A673 (cell line): ENCODE data around the gene PLEKHO2. TPM values are rescaled to one million over a fixed set of nuclear protein-coding genes. Genes with fewer than 3 reads are reported as not detected.

Experiments
- BruUV-seq: library from RNA; stranded (reverse); fragments of 400-500 nt; replicated peaks from 2 replicates; lab custom pipeline; 2021; lab: Mats Ljungman, UMichigan
- CTCF ChIA-PET: fragments of 300-600 bp; sonication (Branson Sonifier 250); formaldehyde crosslinking; loops from one replicate; lab custom pipeline; 2022; ENCODE audit warnings: antibody characterized with exemption; lab: Charles Lee
- POLR2A ChIA-PET: fragments of 300-600 bp; sonication (Branson Sonifier 250); formaldehyde crosslinking; loops from one replicate; lab custom pipeline; 2022; ENCODE audit warnings: antibody characterized with exemption; ENCODE audit not compliant: low non-redundant PET; lab: Charles Lee
- DNase-seq: peaks from one replicate; pipeline ENCODE4 v3.0.0-alpha.2; 2015; ENCODE audit warnings: low spot score
- H3K27ac ChIP-seq: fragments of 200-600 bp; sonication (generic); 2 replicates; pipeline ENCODE4 v1.5.1; 2016; ENCODE audit warnings: mixed run types, low read depth, mild to moderate bottlenecking, mixed read lengths, antibody characterized with exemption, low read length; ENCODE audit not compliant: poor library complexity, severe bottlenecking
- H3K27me3 ChIP-seq: fragments of 200-600 bp; sonication (generic); replicated peaks from 2 replicates; pipeline ENCODE4 v1.6.1; 2017; ENCODE audit warnings: mixed run types, low read depth, mild to moderate bottlenecking, mixed read lengths, antibody characterized with exemption, low read length; ENCODE audit not compliant: insufficient read depth, poor library complexity
- H3K36me3 ChIP-seq: fragments of 200-600 bp; sonication (generic); 2 replicates; pipeline ENCODE4 v1.6.1; 2016; ENCODE audit warnings: mixed run types, mild to moderate bottlenecking, mixed read lengths, antibody characterized with exemption, low read length; ENCODE audit not compliant: insufficient read depth, poor library complexity, severe bottlenecking
- H3K4me1 ChIP-seq: fragments of 200-600 bp; sonication (generic); 2 replicates; pipeline ENCODE4 v1.6.1; 2017; ENCODE audit warnings: mixed run types, mild to moderate bottlenecking, mixed read lengths, antibody characterized with exemption, low read length; ENCODE audit not compliant: insufficient read depth, poor library complexity, severe bottlenecking
- H3K4me3 ChIP-seq: fragments of 200-600 bp; sonication (generic); 2 replicates; pipeline ENCODE4 v1.5.1; 2016; ENCODE audit warnings: low read depth, mixed run types, mild to moderate bottlenecking, mixed read lengths, low read length; ENCODE audit not compliant: poor library complexity, severe bottlenecking
- H3K9me3 ChIP-seq: fragments of 200-600 bp; sonication (generic); 2 replicates; pipeline ENCODE4 v1.6.1; 2016; ENCODE audit warnings: mixed run types, low read depth, mild to moderate bottlenecking, mixed read lengths, antibody characterized with exemption, low read length; ENCODE audit not compliant: poor library complexity, severe bottlenecking
- EZH2 ChIP-seq: fragments of 200-600 bp; sonication (generic); IDR thresholded peaks from 2 replicates; pipeline ENCODE4 v1.6.1; 2017; ENCODE audit warnings: borderline replicate concordance, low read depth, mild to moderate bottlenecking, mixed read lengths, antibody characterized with exemption, low read length; ENCODE audit not compliant: poor library complexity, severe bottlenecking
- intact Hi-C: fragments of 100-400 bp; cut with micrococcal nuclease; formaldehyde crosslinking; loops from one replicate; pipeline ENCODE4 v1.10.0; 2022; ENCODE audit not compliant: unreplicated experiment
- total RNA-seq: library from RNA; stranded (reverse); gene quantifications from 2 replicates; pipeline ENCODE4 v1.2.3, GENCODE V29; 2021
- TF ChIP-seq, protein P1 (sequence below): fragments of 300-800, 200-600 bp; sonication (generic); conservative IDR thresholded peaks from 2 replicates; pipeline ENCODE4 v1.5.1; 2017; ENCODE audit warnings: low read depth, mild to moderate bottlenecking, antibody characterized with exemption, low read length, moderate library complexity, mixed read lengths

PLEKHO2 gene
- total RNA-seq, 1 experiment from 2014 or later: 8.9 TPM

DNA sequence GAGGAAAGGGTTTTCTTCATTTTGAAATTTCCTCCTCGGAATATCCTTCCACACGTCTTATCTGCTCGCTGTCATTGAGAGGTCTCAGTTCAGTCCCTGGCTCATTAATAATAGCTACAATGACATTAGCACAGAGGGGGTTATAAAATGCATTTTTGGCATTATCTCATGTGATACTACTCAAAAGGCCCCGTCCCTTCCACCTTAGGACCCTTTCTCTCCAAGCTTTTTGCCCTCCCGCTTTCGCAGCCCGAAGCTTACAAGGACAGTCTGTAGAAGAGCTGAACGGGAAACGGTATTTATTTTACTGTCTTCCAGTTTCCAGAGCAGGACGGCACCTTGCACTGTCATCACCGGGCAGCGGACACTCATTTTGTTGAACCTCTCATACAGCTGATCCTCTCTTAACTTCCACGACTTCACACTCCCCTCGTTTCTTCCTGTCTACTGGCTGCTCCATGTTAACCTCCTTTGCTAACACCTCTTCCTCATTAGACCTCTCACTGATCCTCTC is 5.6 kb upstream of the PLEKHO2 start:
- Histone ChIP-seq H3K36me3 (no peaks in the 10 kb centered on the region), H3K4me3 (peak overlapping the region; percentile 29), H3K9me3 (no peaks in the 10 kb centered on the region), H3K27me3 (no peaks in the 10 kb centered on the region), H3K4me1 (peaks cover 10% of the 10 kb centered on the region), H3K27ac (peak overlapping the region; percentile 40)
- intact Hi-C loops: no loop called here
- POLR2A ChIA-PET: no interaction called here
- CTCF ChIA-PET: interaction anchor here (1.0 to 1.3 kb wide), 2 partner anchors 21 to 26 kb away, joined by 3 to 5 read pairs; no protein-coding TSS in a partner anchor
- no TSS peak for BruUV-seq
- TF ChIP-seq, protein P1, sequence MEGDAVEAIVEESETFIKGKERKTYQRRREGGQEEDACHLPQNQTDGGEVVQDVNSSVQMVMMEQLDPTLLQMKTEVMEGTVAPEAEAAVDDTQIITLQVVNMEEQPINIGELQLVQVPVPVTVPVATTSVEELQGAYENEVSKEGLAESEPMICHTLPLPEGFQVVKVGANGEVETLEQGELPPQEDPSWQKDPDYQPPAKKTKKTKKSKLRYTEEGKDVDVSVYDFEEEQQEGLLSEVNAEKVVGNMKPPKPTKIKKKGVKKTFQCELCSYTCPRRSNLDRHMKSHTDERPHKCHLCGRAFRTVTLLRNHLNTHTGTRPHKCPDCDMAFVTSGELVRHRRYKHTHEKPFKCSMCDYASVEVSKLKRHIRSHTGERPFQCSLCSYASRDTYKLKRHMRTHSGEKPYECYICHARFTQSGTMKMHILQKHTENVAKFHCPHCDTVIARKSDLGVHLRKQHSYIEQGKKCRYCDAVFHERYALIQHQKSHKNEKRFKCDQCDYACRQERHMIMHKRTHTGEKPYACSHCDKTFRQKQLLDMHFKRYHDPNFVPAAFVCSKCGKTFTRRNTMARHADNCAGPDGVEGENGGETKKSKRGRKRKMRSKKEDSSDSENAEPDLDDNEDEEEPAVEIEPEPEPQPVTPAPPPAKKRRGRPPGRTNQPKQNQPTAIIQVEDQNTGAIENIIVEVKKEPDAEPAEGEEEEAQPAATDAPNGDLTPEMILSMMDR: 0 out of 2 replicates have a peak, but pooled peaks have one; percentile 14
- no peak for TF ChIP-seq EZH2
- DNase-seq: no peak

DNA sequence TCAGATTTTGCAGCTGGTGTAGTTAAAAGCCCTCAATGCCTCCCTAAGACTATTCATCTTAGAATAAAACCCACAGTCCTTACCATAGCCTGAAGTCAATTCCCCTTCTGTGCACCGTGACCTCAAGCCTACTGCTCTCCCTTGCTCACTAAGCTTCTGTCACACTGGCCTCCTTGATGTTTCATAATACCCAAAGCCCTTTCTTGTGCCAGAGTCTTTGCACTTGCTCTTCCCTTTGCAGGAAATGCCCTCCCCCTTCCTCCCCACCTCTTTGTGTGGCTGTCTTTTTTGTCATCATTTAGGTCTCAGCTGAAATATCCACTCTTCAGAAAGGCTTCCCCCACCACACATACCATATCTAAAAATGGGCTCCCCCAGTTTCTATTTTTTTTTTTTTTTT is 4.2 kb upstream of the PLEKHO2 start:
- TF ChIP-seq, protein P1: no peak
- no peak for TF ChIP-seq EZH2
- intact Hi-C loops: no loop called here
- H3K36me3 ChIP-seq: no peaks in the 10 kb centered on the region
- H3K4me3 ChIP-seq: no peak overlapping the region
- H3K9me3 ChIP-seq: no peaks in the 10 kb centered on the region
- BruUV-seq: no TSS peak
- CTCF ChIA-PET: no interaction called here
- no peak for DNase-seq
- H3K27me3 ChIP-seq: no peaks in the 10 kb centered on the region
- POLR2A ChIA-PET: no interaction called here
- peaks cover 11% of the 10 kb centered on the region for H3K4me1 ChIP-seq
- no peak overlapping the region for H3K27ac ChIP-seq

DNA sequence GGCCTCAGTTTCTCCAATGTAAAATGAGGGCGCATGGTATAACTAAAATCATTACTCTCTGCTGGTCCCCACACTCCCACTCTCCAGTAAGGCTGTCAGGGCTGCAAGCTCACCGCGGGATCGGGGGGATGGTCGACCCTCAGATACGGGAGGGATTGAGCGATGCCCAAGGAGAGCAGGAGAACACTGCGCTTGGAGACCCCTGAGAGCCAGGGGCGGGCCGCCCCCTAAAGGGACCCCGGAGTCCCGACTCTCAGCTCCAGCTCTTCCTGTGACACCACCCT is 713 bp upstream of the PLEKHO2 start:
- TF ChIP-seq, protein P1: no peak
- TF ChIP-seq EZH2: no peak
- no peaks in the 10 kb centered on the region for H3K9me3 ChIP-seq
- intact Hi-C loops: no loop called here
- CTCF ChIA-PET: interaction anchor here (0.6 kb wide), 2 partner anchors 8 to 104 kb away, joined by 3 to 7 read pairs; no protein-coding TSS in a partner anchor
- BruUV-seq: no TSS peak
- DNase-seq: no peak
- peak overlapping the region; percentile 90 for H3K4me3 ChIP-seq
- no peaks in the 10 kb centered on the region for H3K27me3 ChIP-seq
- H3K36me3 ChIP-seq: no peaks in the 10 kb centered on the region
- POLR2A ChIA-PET: no interaction called here
- H3K4me1 ChIP-seq: peaks cover 8% of the 10 kb centered on the region
- peak overlapping the region; percentile 87 for H3K27ac ChIP-seq
